K562 (cell line): Measurements from ENCODE around the gene CHCHD6.

Source experiments
- CTCF ChIP-seq, 3 experiments: IDR thresholded peaks in 2 of 3; conservative IDR thresholded peaks in 1 of 3; 2 replicates each; pipeline ENCODE4 v1.5.1; 2011 to 2012; ENCODE audit warnings: low read length in 3 of 3, mild to moderate bottlenecking in 3 of 3, control low read depth in 2 of 3, improper control_type of control experiment in 1 of 3, inconsistent platforms in 1 of 3, low read depth in 1 of 3, mixed read lengths in 1 of 3, moderate library complexity in 1 of 3; ENCODE audit not compliant: insufficient read depth in 2 of 3
- FOXP1 ChIP-seq: sonication (generic); formaldehyde crosslinking; IDR thresholded peaks from 2 replicates; pipeline ENCODE4 v1.8.0; 2022; ENCODE audit warnings: mild to moderate bottlenecking, missing genetic modification reagents
- JUNB ChIP-seq: fragments of 450-650 bp; formaldehyde crosslinking; conservative IDR thresholded peaks from 2 replicates; pipeline ENCODE4 v1.4.0; 2020; ENCODE audit warnings: mild to moderate bottlenecking
- KLF1 ChIP-seq: fragments of 450-650 bp; IDR thresholded peaks from 2 replicates; pipeline ENCODE4 v1.6.1; 2016; ENCODE audit warnings: missing genetic modification characterization, missing compliant biosample characterization
- NBN ChIP-seq: fragments of 450-650 bp; IDR thresholded peaks from 2 replicates; pipeline ENCODE4 v1.6.1; 2016; ENCODE audit warnings: low read depth, mild to moderate bottlenecking
- PHF8 ChIP-seq: fragments of 200-600 bp; sonication (generic); IDR thresholded peaks from 2 replicates; pipeline ENCODE4 v1.6.1; 2012; ENCODE audit warnings: mixed run types, mild to moderate bottlenecking, inconsistent platforms, low read length, moderate library complexity, borderline replicate concordance
- POLR2A ChIP-seq: fragments of 450-650 bp; conservative IDR thresholded peaks from 2 replicates; pipeline ENCODE4 v1.6.1; 2016
- SIN3A ChIP-seq, 2 experiments: fragments of 150-350 bp in 1 of 2; IDR thresholded peaks; 2 replicates each; pipeline ENCODE4 v1.6.1; 2011 to 2016; ENCODE audit warnings: borderline replicate concordance in 2 of 2, low read depth in 2 of 2, low read length in 2 of 2, mild to moderate bottlenecking in 2 of 2, moderate library complexity in 2 of 2; ENCODE audit not compliant: control insufficient read depth in 1 of 2
- YY1 ChIP-seq, 3 experiments: IDR thresholded peaks; 2 replicates each; pipeline ENCODE4 v1.6.1; 2011; ENCODE audit warnings: low read length in 2 of 3, mild to moderate bottlenecking in 2 of 3, moderate library complexity in 2 of 3, borderline replicate concordance in 1 of 3, control low read depth in 1 of 3, low read depth in 1 of 3; ENCODE audit not compliant: insufficient read depth in 3 of 3, insufficient replicate concordance in 2 of 3, control insufficient read depth in 1 of 3, insufficient read length in 1 of 3; ENCODE audit errors: extremely low read depth in 1 of 3
- ZNF57 ChIP-seq: fragments of 450-650 bp; formaldehyde crosslinking; IDR thresholded peaks from 2 replicates; pipeline ENCODE4 v1.4.0; 2020; ENCODE audit warnings: mild to moderate bottlenecking, moderate library complexity
- TF ChIP-seq, protein P1 (sequence below): fragments of 250-450 bp; sonication (Bioruptor Pico); IDR thresholded peaks from 2 replicates; pipeline ENCODE4 v1.8.0; 2022; ENCODE audit warnings: inconsistent platforms, mild to moderate bottlenecking, moderate library complexity, borderline replicate concordance
- TF ChIP-seq, protein P2 (sequence below): fragments of 150-350 bp; IDR thresholded peaks from 2 replicates; pipeline ENCODE4 v1.6.1; 2014; ENCODE audit warnings: low read depth, mild to moderate bottlenecking, low read length, borderline replicate concordance

DNA sequence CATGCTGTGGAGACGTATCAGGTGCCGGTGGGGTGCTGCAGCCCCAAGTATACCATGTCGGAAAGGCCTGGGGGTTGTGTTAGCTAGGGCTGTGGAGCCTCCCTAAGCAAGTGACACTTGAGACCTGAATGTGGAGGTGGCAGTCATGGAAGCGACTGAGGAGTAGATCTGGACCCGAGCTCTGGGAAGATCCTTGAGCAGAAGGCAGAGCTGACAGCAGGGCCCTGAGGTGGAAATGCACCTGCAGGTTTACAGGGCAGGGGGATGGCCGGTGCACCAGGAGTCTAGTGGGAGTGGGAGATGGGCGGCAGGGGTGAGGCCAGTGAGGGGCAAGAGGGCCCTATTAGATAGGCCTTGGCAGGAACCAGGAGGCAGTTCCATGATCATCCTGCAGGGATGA lies 187.1 kb downstream of the CHCHD6 start:
- no peak for TF ChIP-seq KLF1 (tag)
- TF ChIP-seq NBN: no peak
- no peak for TF ChIP-seq ZNF57 (CRISPR knock-in tag)
- TF ChIP-seq CTCF (IDR thresholded peaks at IDR 0.05 in 2 of 3, conservative IDR thresholded peaks at IDR 0.05 in 1 of 3; ENCODE audit: insufficient read depth in 2 of 3, low read depth in 1 of 3, low read length in 3 of 3): no peak
- no peak for TF ChIP-seq POLR2A
- TF ChIP-seq, protein P1, sequence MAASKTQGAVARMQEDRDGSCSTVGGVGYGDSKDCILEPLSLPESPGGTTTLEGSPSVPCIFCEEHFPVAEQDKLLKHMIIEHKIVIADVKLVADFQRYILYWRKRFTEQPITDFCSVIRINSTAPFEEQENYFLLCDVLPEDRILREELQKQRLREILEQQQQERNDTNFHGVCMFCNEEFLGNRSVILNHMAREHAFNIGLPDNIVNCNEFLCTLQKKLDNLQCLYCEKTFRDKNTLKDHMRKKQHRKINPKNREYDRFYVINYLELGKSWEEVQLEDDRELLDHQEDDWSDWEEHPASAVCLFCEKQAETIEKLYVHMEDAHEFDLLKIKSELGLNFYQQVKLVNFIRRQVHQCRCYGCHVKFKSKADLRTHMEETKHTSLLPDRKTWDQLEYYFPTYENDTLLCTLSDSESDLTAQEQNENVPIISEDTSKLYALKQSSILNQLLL (CRISPR knock-in tag): no peak
- TF ChIP-seq, protein P2, sequence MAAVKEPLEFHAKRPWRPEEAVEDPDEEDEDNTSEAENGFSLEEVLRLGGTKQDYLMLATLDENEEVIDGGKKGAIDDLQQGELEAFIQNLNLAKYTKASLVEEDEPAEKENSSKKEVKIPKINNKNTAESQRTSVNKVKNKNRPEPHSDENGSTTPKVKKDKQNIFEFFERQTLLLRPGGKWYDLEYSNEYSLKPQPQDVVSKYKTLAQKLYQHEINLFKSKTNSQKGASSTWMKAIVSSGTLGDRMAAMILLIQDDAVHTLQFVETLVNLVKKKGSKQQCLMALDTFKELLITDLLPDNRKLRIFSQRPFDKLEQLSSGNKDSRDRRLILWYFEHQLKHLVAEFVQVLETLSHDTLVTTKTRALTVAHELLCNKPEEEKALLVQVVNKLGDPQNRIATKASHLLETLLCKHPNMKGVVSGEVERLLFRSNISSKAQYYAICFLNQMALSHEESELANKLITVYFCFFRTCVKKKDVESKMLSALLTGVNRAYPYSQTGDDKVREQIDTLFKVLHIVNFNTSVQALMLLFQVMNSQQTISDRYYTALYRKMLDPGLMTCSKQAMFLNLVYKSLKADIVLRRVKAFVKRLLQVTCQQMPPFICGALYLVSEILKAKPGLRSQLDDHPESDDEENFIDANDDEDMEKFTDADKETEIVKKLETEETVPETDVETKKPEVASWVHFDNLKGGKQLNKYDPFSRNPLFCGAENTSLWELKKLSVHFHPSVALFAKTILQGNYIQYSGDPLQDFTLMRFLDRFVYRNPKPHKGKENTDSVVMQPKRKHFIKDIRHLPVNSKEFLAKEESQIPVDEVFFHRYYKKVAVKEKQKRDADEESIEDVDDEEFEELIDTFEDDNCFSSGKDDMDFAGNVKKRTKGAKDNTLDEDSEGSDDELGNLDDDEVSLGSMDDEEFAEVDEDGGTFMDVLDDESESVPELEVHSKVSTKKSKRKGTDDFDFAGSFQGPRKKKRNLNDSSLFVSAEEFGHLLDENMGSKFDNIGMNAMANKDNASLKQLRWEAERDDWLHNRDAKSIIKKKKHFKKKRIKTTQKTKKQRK: no peak
- TF ChIP-seq JUNB: no peak
- no peak for TF ChIP-seq FOXP1
- no peak for TF ChIP-seq SIN3A (IDR thresholded peaks at IDR 0.05; ENCODE audit: borderline replicate concordance in 2 of 2, control insufficient read depth in 1 of 2, low read depth in 2 of 2, low read length in 2 of 2)
- TF ChIP-seq YY1 (IDR thresholded peaks at IDR 0.05; ENCODE audit: borderline replicate concordance in 1 of 3, control insufficient read depth in 1 of 3, extremely low read depth in 1 of 3, insufficient read depth in 3 of 3, insufficient read length in 1 of 3, insufficient replicate concordance in 2 of 3, low read depth in 1 of 3, low read length in 2 of 3): no peak
- no peak for TF ChIP-seq PHF8
